Measurements from ENCODE around the gene SLC22A5.

Gene SLC22A5

GRCh38 chr5:132369474-132370180, at the start of gene SLC22A5:
Gene SLC22A5 (plus strand): TSS chr5:132369710. CDS start chr5:132369973, 263 bp downstream.
- no peaks in the 10 kb centered on the region for H3K27me3 ChIP-seq (ENCODE audit: control insufficient read depth, insufficient read depth, low read length)
- H3K4me3 ChIP-seq (ENCODE audit: low read depth, low read length), result peak within 1 kb of the TSS; percentile 90
- H3K36me3 ChIP-seq (ENCODE audit: control insufficient read depth, insufficient read depth, low read length), result no peaks in the 10 kb centered on the region
- peak within 1 kb of the TSS; percentile 96 for H3K4me2 ChIP-seq (ENCODE audit: low read length)
- peaks cover 17% of the 10 kb centered on the region for H3K79me2 ChIP-seq
- peak within 1 kb of the TSS; percentile 89 for H3K27ac ChIP-seq
- peaks cover 31% of the 10 kb centered on the region for H3K4me1 ChIP-seq
- H3K9ac ChIP-seq, result peak within 1 kb of the TSS; percentile 91
- H3K9me3 ChIP-seq (ENCODE audit: control insufficient read depth, low read length), result no peaks in the 10 kb centered on the region
- H2AFZ ChIP-seq, result peak within 1 kb of the TSS; percentile 79
- TF ChIP-seq, protein P1, sequence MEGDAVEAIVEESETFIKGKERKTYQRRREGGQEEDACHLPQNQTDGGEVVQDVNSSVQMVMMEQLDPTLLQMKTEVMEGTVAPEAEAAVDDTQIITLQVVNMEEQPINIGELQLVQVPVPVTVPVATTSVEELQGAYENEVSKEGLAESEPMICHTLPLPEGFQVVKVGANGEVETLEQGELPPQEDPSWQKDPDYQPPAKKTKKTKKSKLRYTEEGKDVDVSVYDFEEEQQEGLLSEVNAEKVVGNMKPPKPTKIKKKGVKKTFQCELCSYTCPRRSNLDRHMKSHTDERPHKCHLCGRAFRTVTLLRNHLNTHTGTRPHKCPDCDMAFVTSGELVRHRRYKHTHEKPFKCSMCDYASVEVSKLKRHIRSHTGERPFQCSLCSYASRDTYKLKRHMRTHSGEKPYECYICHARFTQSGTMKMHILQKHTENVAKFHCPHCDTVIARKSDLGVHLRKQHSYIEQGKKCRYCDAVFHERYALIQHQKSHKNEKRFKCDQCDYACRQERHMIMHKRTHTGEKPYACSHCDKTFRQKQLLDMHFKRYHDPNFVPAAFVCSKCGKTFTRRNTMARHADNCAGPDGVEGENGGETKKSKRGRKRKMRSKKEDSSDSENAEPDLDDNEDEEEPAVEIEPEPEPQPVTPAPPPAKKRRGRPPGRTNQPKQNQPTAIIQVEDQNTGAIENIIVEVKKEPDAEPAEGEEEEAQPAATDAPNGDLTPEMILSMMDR (IDR thresholded peaks at IDR 0.05), result no peak

DNA sequence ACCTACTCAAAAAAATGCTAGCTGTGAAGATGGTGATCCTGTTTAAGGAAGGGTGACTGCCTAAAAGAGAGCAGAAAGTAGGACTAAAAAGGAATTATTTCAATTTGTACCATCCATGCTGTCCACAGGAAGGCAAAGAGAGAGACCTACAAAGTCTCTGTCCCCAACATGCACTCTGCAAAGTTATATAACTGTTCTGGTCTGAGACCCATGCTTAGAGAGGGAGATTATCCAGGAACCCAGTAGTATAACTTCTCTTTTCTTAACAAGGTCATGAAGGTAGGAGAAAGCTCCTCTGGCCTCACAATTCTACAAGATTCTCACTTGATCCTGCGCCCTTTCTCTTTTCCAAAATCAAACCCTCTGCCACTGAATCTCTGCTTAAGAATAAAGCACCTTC, 49.5 kb upstream of the SLC22A5 start:
- no peaks in the 10 kb centered on the region for H3K79me2 ChIP-seq
- H3K4me2 ChIP-seq (ENCODE audit: low read length), result no peak overlapping the region
- H3K4me3 ChIP-seq (ENCODE audit: low read depth, low read length), result no peak overlapping the region
- no peak overlapping the region for H3K27ac ChIP-seq
- H3K27me3 ChIP-seq (ENCODE audit: control insufficient read depth, insufficient read depth, low read length), result no peaks in the 10 kb centered on the region
- H3K9me3 ChIP-seq (ENCODE audit: control insufficient read depth, low read length), result no peaks in the 10 kb centered on the region
- H2AFZ ChIP-seq, result no peak overlapping the region
- no peak overlapping the region for H3K9ac ChIP-seq
- TF ChIP-seq, protein P1 (IDR thresholded peaks at IDR 0.05), result no peak
- H3K4me1 ChIP-seq, result no peaks in the 10 kb centered on the region
- H3K36me3 ChIP-seq (ENCODE audit: control insufficient read depth, insufficient read depth, low read length), result no peaks in the 10 kb centered on the region

DNA sequence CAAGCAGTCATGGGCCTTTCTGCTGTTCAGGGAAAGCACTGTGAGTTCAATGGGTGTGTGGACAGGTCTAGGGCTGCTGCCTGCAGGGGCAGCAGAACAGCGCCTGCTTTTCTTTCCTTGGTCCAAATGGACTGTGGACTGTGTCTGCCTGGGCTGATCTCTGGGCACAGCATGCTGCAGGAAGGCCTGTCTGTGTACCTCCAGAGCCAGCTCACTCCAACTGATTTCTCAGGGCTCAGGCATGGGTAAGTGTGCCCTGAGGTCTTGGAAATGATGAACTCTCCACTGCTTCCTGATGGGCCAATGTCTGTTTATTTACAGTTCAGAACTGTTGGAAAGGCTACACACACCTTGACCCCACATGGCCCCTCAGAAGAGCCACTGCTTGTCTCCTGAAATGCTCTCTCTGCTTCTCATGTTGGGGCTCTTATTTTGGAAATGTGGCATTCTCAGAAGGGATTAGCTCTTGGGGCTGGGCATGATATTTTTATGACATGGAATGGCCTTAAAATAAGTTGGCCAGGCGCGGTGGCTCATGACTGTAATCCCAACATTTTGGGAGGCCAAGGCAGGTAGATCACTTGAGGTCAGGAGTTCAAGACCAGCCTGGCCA, 48.3 kb upstream of the SLC22A5 start:
- TF ChIP-seq, protein P1 (IDR thresholded peaks at IDR 0.05), result no peak
- no peak overlapping the region for H3K9ac ChIP-seq
- no peak overlapping the region for H3K27ac ChIP-seq

GRCh38 chr5:132322266-132322665, 47.2 kb upstream of the SLC22A5 start:
- no peaks in the 10 kb centered on the region for H3K79me2 ChIP-seq
- H3K9me3 ChIP-seq (ENCODE audit: control insufficient read depth, low read length), result no peaks in the 10 kb centered on the region
- TF ChIP-seq, protein P1 (IDR thresholded peaks at IDR 0.05), result no peak
- no peak overlapping the region for H3K27ac ChIP-seq
- no peak overlapping the region for H2AFZ ChIP-seq
- H3K27me3 ChIP-seq (ENCODE audit: control insufficient read depth, insufficient read depth, low read length), result no peaks in the 10 kb centered on the region
- no peaks in the 10 kb centered on the region for H3K36me3 ChIP-seq (ENCODE audit: control insufficient read depth, insufficient read depth, low read length)
- no peaks in the 10 kb centered on the region for H3K4me1 ChIP-seq
- H3K9ac ChIP-seq, result no peak overlapping the region
- no peak overlapping the region for H3K4me2 ChIP-seq (ENCODE audit: low read length)
- no peak overlapping the region for H3K4me3 ChIP-seq (ENCODE audit: low read depth, low read length)

More for the DNA sequence above, 48.3 kb upstream of the SLC22A5 start:
- Histone ChIP-seq H3K36me3 (ENCODE audit: control insufficient read depth, insufficient read depth, low read length) (no peaks in the 10 kb centered on the region), H3K79me2 (no peaks in the 10 kb centered on the region), H3K4me2 (ENCODE audit: low read length) (no peak overlapping the region), H2AFZ (no peak overlapping the region), H3K4me3 (ENCODE audit: low read depth, low read length) (no peak overlapping the region), H3K9me3 (ENCODE audit: control insufficient read depth, low read length) (no peaks in the 10 kb centered on the region), H3K27me3 (ENCODE audit: control insufficient read depth, insufficient read depth, low read length) (no peaks in the 10 kb centered on the region), H3K4me1 (no peaks in the 10 kb centered on the region)

Data from parathyroid adenoma (tissue), 2 donors.